Naive thymus-derived CD4-positive, alpha-beta T cell (primary cell): Measurements from ENCODE around the gene MAP2K3. TPM values are rescaled to one million over a fixed set of nuclear protein-coding genes. Genes with fewer than 3 reads are reported as not detected.

Experiments
- ATAC-seq: fragments of 150-1000 bp; cut with Tn5 transposase; 2 replicates; pipeline ENCODE4 v1.10.0; 2021; ENCODE audit warnings: mild to moderate bottlenecking, moderate library complexity
- CTCF ChIA-PET: fragments of 350-600 bp; sonication (Branson Sonifier 250); formaldehyde crosslinking; loops from one replicate; lab custom pipeline; 2021; ENCODE audit warnings: antibody characterized with exemption; lab: Charles Lee
- POLR2A ChIA-PET: fragments of 350-600 bp; sonication (Branson Sonifier 250); formaldehyde crosslinking; loops from one replicate; lab custom pipeline; 2021; ENCODE audit warnings: antibody characterized with exemption, inconsistent platforms; lab: Charles Lee
- DNase-seq, 9 donors: peaks; one replicate each; pipeline versions ENCODE4 v3.0.0 to v3.0.0-alpha.2; 2020 to 2022; ENCODE audit warnings: mixed read lengths in 1 of 9
- H3K27ac ChIP-seq: one replicate; pipeline ENCODE4 v1.7.0; 2013; ENCODE audit warnings: mild to moderate bottlenecking, low read depth, low read length, moderate library complexity
- H3K27me3 ChIP-seq, 2 donors: one replicate each; pipeline ENCODE4 v1.7.0; 2013; ENCODE audit warnings: low read length in 2 of 2, mild to moderate bottlenecking in 2 of 2, moderate library complexity in 2 of 2; ENCODE audit not compliant: control insufficient read depth in 2 of 2, insufficient read depth in 2 of 2
- H3K36me3 ChIP-seq, 3 experiments: 1 replicate in 2 of 3; 2 replicates in 1 of 3; pipeline ENCODE4 v1.7.0; 2013; ENCODE audit warnings: low read length in 3 of 3, mild to moderate bottlenecking in 3 of 3, moderate library complexity in 1 of 3; ENCODE audit not compliant: insufficient read depth in 3 of 3, control insufficient read depth in 2 of 3
- H3K4me1 ChIP-seq, 2 donors: one replicate each; pipeline ENCODE4 v1.7.0; 2013; ENCODE audit warnings: low read length in 2 of 2, mild to moderate bottlenecking in 2 of 2, moderate library complexity in 1 of 2; ENCODE audit not compliant: control insufficient read depth in 2 of 2, insufficient read depth in 2 of 2
- H3K4me3 ChIP-seq: 2 replicates; pipeline ENCODE4 v1.7.0; 2013; ENCODE audit warnings: mild to moderate bottlenecking, low read length
- H3K9me3 ChIP-seq, 3 experiments: 1 replicate in 2 of 3; 2 replicates in 1 of 3; pipeline ENCODE4 v1.7.0; 2013; ENCODE audit warnings: low read length in 3 of 3; ENCODE audit not compliant: control insufficient read depth in 2 of 3
- H3K27ac Mint-ChIP-seq, 9 donors: one replicate each; pipeline ENCODE4 v1.8.0; 2020 to 2022; ENCODE audit warnings: mixed read lengths in 9 of 9, mild to moderate bottlenecking in 8 of 9, moderate library complexity in 5 of 9, inconsistent platforms in 2 of 9
- H3K27me3 Mint-ChIP-seq, 5 donors: one replicate each; pipeline ENCODE4 v1.8.0; 2021 to 2022; ENCODE audit warnings: mixed read lengths in 5 of 5, mild to moderate bottlenecking in 1 of 5
- H3K36me3 Mint-ChIP-seq, 5 donors: one replicate each; pipeline ENCODE4 v1.8.0; 2020 to 2022; ENCODE audit warnings: mixed read lengths in 5 of 5, mild to moderate bottlenecking in 3 of 5, inconsistent platforms in 1 of 5
- H3K4me1 Mint-ChIP-seq, 7 donors: one replicate each; pipeline ENCODE4 v1.8.0; 2020 to 2022; ENCODE audit warnings: mixed read lengths in 7 of 7, mild to moderate bottlenecking in 3 of 7, inconsistent platforms in 1 of 7
- H3K4me3 Mint-ChIP-seq, 10 donors: one replicate each; pipeline ENCODE4 v1.8.0; 2020 to 2022; ENCODE audit warnings: mild to moderate bottlenecking in 10 of 10, mixed read lengths in 10 of 10, moderate library complexity in 6 of 10, inconsistent platforms in 2 of 10
- H3K9me3 Mint-ChIP-seq, 11 donors: one replicate each; pipeline ENCODE4 v1.8.0; 2020 to 2022; ENCODE audit warnings: mixed read lengths in 11 of 11, mild to moderate bottlenecking in 4 of 11, inconsistent platforms in 1 of 11, moderate library complexity in 1 of 11
- intact Hi-C, 2 donors: fragments of 100-400 bp; cut with micrococcal nuclease; formaldehyde crosslinking; loops; one replicate each; pipeline ENCODE4 v1.15.1; 2023
- polyA plus RNA-seq, 2 donors: library from polyadenylated mRNA; unstranded; fragments of 300-500 nt; fragmentation: Illumina TruSeq; gene quantifications; one replicate each; pipeline ENCODE4 v1.2.3, GENCODE V29; 2021
- total RNA-seq, 6 experiments: library from RNA in 5 of 6; stranded (reverse) in 5 of 6; gene quantifications; 1 replicate in 5 of 6; 2 replicates in 1 of 6; pipeline ENCODE4 v1.2.3 and lab custom pipeline; 2021 to 2026

MAP2K3 gene
- total and polyA plus RNA-seq, 7 experiments from 2014 or later: 37.5 to 127 (median 47.7) TPM

DNA sequence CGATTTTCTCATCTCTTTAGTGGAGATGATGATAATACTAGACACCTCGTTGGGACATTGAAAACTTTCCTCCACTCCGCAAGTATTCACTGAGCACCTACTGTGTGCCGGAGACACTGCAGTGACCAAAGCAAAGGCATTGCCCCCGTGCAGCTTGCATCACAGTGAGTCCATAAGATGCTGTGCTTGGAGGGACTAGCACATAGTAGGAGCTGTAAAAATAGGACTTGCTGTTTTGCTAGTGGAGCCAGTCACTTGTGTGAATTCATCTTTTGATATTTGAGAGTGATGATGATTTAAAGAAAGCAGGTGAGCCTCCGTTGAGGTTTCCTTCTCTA is 5.3 kb upstream of the MAP2K3 start:
- CTCF ChIA-PET: interaction anchor here (0.7 to 5.1 kb wide), 8 partner anchors 8 to 233 kb away, joined by 3 to 34 read pairs (median 4); no protein-coding TSS in a partner anchor
- no peaks in the 10 kb centered on the region for H3K27me3 ChIP-seq
- Mint-ChIP-seq H3K4me3 (peak overlapping the region in 6 of 10 donors; percentile 52 to 85 (median 76)), H3K27ac (peak overlapping the region; percentile 85 to 97 (median 93)), H3K27me3 (no peaks in the 10 kb centered on the region), H3K9me3 (no peaks in the 10 kb centered on the region), H3K4me1 (peaks cover 37 to 61% (median 54%) of the 10 kb centered on the region in 7 donors), H3K36me3 (peaks cover 0 to 2% (median 0%) of the 10 kb centered on the region in 5 donors)
- ATAC-seq (no peak), DNase-seq (no peak)
- intact Hi-C loops: no loop called here
- H3K4me1 ChIP-seq: peaks cover 29 to 40% of the 10 kb centered on the region in 2 donors
- POLR2A ChIA-PET: interaction anchor here (0.7 to 7.3 kb wide), 9 partner anchors 8 to 184 kb away, joined by 3 to 48 read pairs (median 4); partner anchors contain the start of genes DHRS7B and NATD1
- no peak overlapping the region for H3K4me3 ChIP-seq
- H3K27ac ChIP-seq: peak overlapping the region; percentile 49
- no peaks in the 10 kb centered on the region for H3K9me3 ChIP-seq
- no peaks in the 10 kb centered on the region for H3K36me3 ChIP-seq

DNA sequence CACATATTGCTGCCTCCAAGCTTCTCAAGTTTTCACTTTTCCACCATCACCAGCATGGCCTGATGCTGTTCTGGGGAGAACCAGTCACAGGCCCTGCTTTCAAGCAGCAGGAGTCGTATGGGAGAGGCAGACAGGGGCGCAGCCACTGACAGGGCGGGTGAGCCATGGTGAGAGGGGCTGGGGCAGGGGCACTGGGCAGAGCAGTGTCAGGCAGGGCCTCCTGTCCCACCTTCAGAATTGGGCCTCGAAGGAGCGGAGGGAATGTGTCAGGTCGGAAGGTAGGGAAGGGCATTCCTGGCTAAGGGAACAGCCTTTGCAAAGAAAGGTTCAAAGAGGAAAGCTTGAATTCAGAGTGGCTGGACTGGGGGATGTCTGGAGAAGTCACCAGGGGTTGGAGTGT is 4.9 kb upstream of the MAP2K3 start:
- ChIA-PET CTCF (interaction anchor here (0.7 to 5.1 kb wide), 9 partner anchors 7 to 233 kb away, joined by 3 to 34 read pairs (median 5); no protein-coding TSS in a partner anchor), POLR2A (interaction anchor here (0.6 to 7.3 kb wide), 10 partner anchors 7 to 184 kb away, joined by 3 to 48 read pairs (median 4); partner anchors contain the start of genes DHRS7B and NATD1)
- Histone ChIP-seq H3K9me3 (no peaks in the 10 kb centered on the region), H3K27ac (peak overlapping the region; percentile 45), H3K27me3 (no peaks in the 10 kb centered on the region), H3K4me1 (peaks cover 29 to 40% of the 10 kb centered on the region in 2 donors), H3K4me3 (no peak overlapping the region), H3K36me3 (no peaks in the 10 kb centered on the region)
- Mint-ChIP-seq H3K27ac (peak overlapping the region; percentile 66 to 97 (median 92)), H3K4me1 (peaks cover 37 to 61% (median 54%) of the 10 kb centered on the region in 7 donors), H3K9me3 (no peaks in the 10 kb centered on the region), H3K36me3 (peaks cover 0 to 2% (median 0%) of the 10 kb centered on the region in 5 donors), H3K4me3 (peak overlapping the region in 4 of 10 donors; percentile 39 to 74 (median 61)), H3K27me3 (no peaks in the 10 kb centered on the region)
- no peak for ATAC-seq
- intact Hi-C loops: no loop called here
- no peak for DNase-seq

DNA sequence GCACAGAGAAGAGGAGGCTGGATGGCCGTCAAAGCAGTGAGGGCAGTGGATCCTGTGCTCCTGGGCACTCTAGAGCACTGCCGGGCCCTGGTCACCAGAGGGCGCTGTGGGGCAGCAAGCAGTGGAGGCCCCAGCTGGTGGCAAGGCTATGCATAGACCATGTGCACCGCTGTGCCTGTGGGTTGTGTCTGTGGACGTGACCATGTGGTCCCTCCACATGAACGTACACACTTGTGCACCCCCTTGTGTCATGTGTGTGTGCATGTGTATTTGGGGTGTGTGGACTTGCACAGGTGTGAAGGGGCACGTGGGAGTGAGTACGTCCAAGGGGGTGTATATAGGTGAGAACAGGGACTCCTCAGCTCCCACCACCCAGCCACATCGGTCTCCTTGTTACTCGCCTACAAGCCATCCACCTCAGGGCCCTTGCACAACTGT is 4.4 kb upstream of the MAP2K3 start:
- Mint-ChIP-seq H3K4me1 (peaks cover 35 to 56% (median 49%) of the 10 kb centered on the region in 7 donors), H3K27me3 (no peaks in the 10 kb centered on the region), H3K27ac (peak overlapping the region; percentile 66 to 97 (median 86)), H3K4me3 (peak overlapping the region in 6 of 10 donors; percentile 14 to 74 (median 60)), H3K36me3 (peaks cover 0 to 3% (median 0%) of the 10 kb centered on the region in 5 donors), H3K9me3 (no peaks in the 10 kb centered on the region)
- intact Hi-C loops: loop anchor here (1.0 to 10.0 kb wide), 5 partner anchors 8 to 1125 kb away; no protein-coding TSS in a partner anchor
- peak; percentile 65 to 93 (median 84) for DNase-seq
- H3K4me1 ChIP-seq: peaks cover 26 to 38% of the 10 kb centered on the region in 2 donors
- H3K4me3 ChIP-seq: no peak overlapping the region
- H3K27ac ChIP-seq: no peak overlapping the region
- no peaks in the 10 kb centered on the region for H3K9me3 ChIP-seq
- CTCF ChIA-PET: interaction anchor here (0.6 to 5.1 kb wide), 7 partner anchors 7 to 232 kb away, joined by 3 to 34 read pairs (median 5); no protein-coding TSS in a partner anchor
- H3K36me3 ChIP-seq: no peaks in the 10 kb centered on the region
- POLR2A ChIA-PET: interaction anchor here (0.6 to 2.6 kb wide), 5 partner anchors 9 to 144 kb away, joined by 3 to 12 read pairs (median 3); partner anchors contain the start of gene NATD1
- no peaks in the 10 kb centered on the region for H3K27me3 ChIP-seq
- ATAC-seq: peak; percentile 63

DNA sequence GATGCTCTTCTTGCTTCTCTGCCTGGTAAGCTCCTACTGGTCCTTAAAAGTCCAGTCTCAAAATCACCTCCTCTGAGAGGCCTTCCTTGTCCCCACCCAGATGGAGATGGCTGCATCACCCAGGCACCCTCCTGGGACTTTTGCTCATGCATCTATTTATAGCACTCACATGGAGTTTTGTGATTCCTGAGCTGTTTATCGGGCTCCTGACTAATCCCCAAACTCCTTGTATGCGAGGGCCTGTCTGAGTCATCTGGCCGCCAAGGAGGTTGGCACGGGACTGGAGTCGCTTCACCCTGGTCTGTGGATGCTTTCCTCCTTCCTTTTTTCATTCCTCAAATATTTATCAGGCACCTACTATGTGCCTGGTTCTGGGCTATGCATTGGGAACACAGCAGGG is 2.3 kb upstream of the MAP2K3 start:
- POLR2A ChIA-PET: no interaction called here
- CTCF ChIA-PET: no interaction called here
- H3K27ac ChIP-seq: no peak overlapping the region
- H3K9me3 Mint-ChIP-seq: no peaks in the 10 kb centered on the region
- ATAC-seq (no peak), DNase-seq (no peak)
- intact Hi-C loops: loop anchor here in 1 of 2 donors (10.0 kb wide), 1 partner anchor 1127 kb away; no protein-coding TSS in a partner anchor
- no peaks in the 10 kb centered on the region for H3K27me3 Mint-ChIP-seq
- peaks cover 44 to 61% (median 56%) of the 10 kb centered on the region in 7 donors for H3K4me1 Mint-ChIP-seq
- H3K4me3 Mint-ChIP-seq: peak overlapping the region in 9 of 10 donors; percentile 59 to 97 (median 70)
- H3K9me3 ChIP-seq: no peaks in the 10 kb centered on the region
- H3K27me3 ChIP-seq: no peaks in the 10 kb centered on the region
- H3K4me1 ChIP-seq: peaks cover 33 to 38% of the 10 kb centered on the region in 2 donors
- H3K36me3 Mint-ChIP-seq: peaks cover 0 to 15% (median 0%) of the 10 kb centered on the region in 5 donors
- H3K36me3 ChIP-seq: no peaks in the 10 kb centered on the region
- peak overlapping the region in 3 of 9 donors; percentile 38 to 52 (median 52) for H3K27ac Mint-ChIP-seq
- H3K4me3 ChIP-seq: no peak overlapping the region

DNA sequence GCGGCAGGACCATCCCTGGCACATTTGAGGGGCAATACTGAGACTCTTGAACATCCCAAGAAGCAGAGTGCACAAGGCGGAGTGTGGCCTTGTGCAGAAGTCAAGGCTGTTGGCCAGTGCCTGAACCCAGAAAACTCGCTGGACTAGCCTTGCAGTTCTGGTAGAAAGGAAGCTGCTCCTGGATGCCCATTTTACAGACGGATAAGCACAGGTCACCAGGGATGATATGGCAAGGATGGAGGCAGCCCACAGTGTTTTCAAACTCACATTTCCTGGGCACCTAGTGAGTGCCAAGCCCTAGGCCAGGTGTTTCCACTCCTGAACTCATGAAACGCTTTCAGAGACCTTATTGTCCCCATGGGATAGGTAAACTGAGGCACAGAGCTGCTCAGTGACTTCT is 1.7 kb upstream of the MAP2K3 start:
- POLR2A ChIA-PET: no interaction called here
- DNase-seq (no peak), ATAC-seq (no peak)
- H3K9me3 ChIP-seq: no peaks in the 10 kb centered on the region
- no peaks in the 10 kb centered on the region for H3K9me3 Mint-ChIP-seq
- peak overlapping the region in 5 of 9 donors; percentile 41 to 75 (median 52) for H3K27ac Mint-ChIP-seq
- H3K27me3 Mint-ChIP-seq: no peaks in the 10 kb centered on the region
- intact Hi-C loops: loop anchor here in 1 of 2 donors (10.0 kb wide), 1 partner anchor 1128 kb away; no protein-coding TSS in a partner anchor
- H3K36me3 ChIP-seq: no peaks in the 10 kb centered on the region
- peaks cover 44 to 61% (median 56%) of the 10 kb centered on the region in 7 donors for H3K4me1 Mint-ChIP-seq
- CTCF ChIA-PET: no interaction called here
- peaks cover 38 to 44% of the 10 kb centered on the region in 2 donors for H3K4me1 ChIP-seq
- H3K27me3 ChIP-seq: no peaks in the 10 kb centered on the region
- no peak overlapping the region for H3K4me3 ChIP-seq
- H3K4me3 Mint-ChIP-seq: peak overlapping the region; percentile 10 to 98 (median 74)
- no peak overlapping the region for H3K27ac ChIP-seq
- peaks cover 0 to 15% (median 0%) of the 10 kb centered on the region in 5 donors for H3K36me3 Mint-ChIP-seq

DNA sequence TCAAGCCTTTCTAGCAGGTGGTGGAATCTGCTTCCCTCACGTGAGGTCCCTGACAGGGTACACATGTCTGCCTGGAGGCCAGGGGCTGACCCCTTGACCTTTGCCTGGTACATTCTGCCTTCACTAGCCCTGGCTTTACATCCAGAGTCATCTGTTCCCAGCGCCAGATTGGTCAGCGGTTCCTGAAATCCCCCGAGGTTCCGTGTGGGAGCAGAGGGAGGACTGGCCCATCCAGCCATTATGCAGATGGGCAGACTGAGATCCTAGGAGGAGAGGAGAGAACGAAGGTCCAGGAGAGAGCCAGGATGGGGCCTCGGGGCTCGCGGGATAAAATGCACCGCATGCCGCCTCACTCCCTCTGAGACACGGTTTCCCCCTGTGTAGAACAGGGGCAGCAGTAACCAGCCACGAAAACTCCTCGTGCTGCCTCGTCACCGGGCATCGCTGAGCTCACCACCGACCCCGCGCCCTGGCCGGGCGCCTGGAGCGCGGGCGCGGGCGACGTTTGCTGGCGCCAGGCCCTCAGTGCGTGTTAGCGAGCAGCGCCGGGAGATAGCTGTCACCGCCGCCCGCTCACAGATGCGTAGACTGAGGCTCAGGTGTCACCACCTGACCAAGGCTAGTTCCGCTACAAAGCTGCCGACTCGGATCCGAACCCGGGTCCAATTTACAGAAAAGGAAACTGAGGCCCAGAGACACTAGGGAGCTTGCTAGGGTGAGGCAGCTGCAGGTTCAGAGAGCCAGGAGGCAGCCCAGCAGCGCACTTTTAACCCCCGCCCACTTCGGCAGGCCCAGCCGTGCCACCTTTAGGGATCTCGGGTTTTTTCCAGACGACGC is 811 bp upstream of the MAP2K3 start:
- Histone ChIP-seq H3K4me1 (peaks cover 38 to 44% of the 10 kb centered on the region in 2 donors), H3K27ac (peak overlapping the region; percentile 78), H3K9me3 (no peaks in the 10 kb centered on the region), H3K36me3 (no peaks in the 10 kb centered on the region), H3K4me3 (peak overlapping the region; percentile 68), H3K27me3 (no peaks in the 10 kb centered on the region)
- Mint-ChIP-seq H3K9me3 (no peaks in the 10 kb centered on the region), H3K4me3 (peak overlapping the region; percentile 88 to 99 (median 96)), H3K27ac (peak overlapping the region; percentile 72 to 97 (median 96)), H3K36me3 (peaks cover 0 to 13% (median 0%) of the 10 kb centered on the region in 5 donors), H3K4me1 (peaks cover 38 to 62% (median 57%) of the 10 kb centered on the region in 7 donors), H3K27me3 (no peaks in the 10 kb centered on the region)
- no peak for DNase-seq
- CTCF ChIA-PET: interaction anchor here (0.5 to 1.3 kb wide), 2 partner anchors 8 to 1407 kb away, joined by 3 to 4 read pairs; no protein-coding TSS in a partner anchor
- ATAC-seq: no peak
- POLR2A ChIA-PET: interaction anchor here (0.5 to 0.8 kb wide), 6 partner anchors 8 to 249 kb away, joined by 3 to 4 read pairs (median 3); partner anchors contain the start of gene USP22
- intact Hi-C loops: loop anchor here (1.0 to 10.0 kb wide), 13 partner anchors 8 to 1129 kb away; partner anchors contain the start of genes DHRS7B (in 2 of the 2), NATD1 (in 2 of the 2), TMEM11 (in 2 of the 2) and USP22 (in 2 of the 2)
